ENCODE data around the gene SAMD1. TPM values are rescaled to one million over a fixed set of nuclear protein-coding genes. Genes with fewer than 3 reads are reported as not detected.
A peak's percentile ranks its signal among the peaks of the same experiment; 100 is the strongest.

The SAMD1 gene
- total and polyA plus RNA-seq, 3 donors from 2014 or later = 34.0 to 72.9 (median 50.6) TPM

DNA sequence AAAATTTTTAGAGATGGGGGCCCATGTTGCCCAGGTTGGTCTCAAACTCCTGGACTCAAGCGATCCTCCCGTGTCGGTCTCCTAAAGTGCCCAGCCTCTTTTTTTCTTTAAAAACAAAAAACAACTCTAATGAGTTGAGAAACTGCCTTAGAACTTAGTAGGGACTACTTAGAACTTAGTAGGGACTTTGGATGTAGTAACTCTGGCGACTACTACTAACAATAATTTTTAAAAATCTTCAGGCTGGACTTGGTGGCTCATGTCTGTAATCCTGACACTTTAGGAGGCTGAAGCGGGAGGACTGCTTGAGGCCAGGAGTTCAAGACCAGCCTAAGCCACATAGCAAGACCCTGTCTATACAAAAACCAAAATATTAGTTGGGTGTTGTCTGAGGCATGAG is 4.5 kb downstream of the SAMD1 start:
- no peaks in the 10 kb centered on the region for H3K36me3 ChIP-seq (ENCODE audit: low read depth, missing control alignments)
- WGBS, 2 donors = 62 to 85% methylated on average over 5 of the region's 5 CpGs
- no peaks in the 10 kb centered on the region for H3K9me3 ChIP-seq
- peaks cover 11% of the 10 kb centered on the region for H3K4me1 ChIP-seq
- TF ChIP-seq POLR2A (IDR thresholded peaks at IDR 0.05) = no peak
- TF ChIP-seq, protein P1, sequence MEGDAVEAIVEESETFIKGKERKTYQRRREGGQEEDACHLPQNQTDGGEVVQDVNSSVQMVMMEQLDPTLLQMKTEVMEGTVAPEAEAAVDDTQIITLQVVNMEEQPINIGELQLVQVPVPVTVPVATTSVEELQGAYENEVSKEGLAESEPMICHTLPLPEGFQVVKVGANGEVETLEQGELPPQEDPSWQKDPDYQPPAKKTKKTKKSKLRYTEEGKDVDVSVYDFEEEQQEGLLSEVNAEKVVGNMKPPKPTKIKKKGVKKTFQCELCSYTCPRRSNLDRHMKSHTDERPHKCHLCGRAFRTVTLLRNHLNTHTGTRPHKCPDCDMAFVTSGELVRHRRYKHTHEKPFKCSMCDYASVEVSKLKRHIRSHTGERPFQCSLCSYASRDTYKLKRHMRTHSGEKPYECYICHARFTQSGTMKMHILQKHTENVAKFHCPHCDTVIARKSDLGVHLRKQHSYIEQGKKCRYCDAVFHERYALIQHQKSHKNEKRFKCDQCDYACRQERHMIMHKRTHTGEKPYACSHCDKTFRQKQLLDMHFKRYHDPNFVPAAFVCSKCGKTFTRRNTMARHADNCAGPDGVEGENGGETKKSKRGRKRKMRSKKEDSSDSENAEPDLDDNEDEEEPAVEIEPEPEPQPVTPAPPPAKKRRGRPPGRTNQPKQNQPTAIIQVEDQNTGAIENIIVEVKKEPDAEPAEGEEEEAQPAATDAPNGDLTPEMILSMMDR (IDR thresholded peaks at IDR 0.05) = no peak
- peak overlapping the region in 1 of 2 donors; percentile 14 for H3K4me3 ChIP-seq
- no peak for DNase-seq
- no peaks in the 10 kb centered on the region for H3K27me3 ChIP-seq
- intact Hi-C loops (cut with DNase I; ENCODE audit: low total_unique reads) = no loop called here
- H3K27ac ChIP-seq = no peak overlapping the region

DNA sequence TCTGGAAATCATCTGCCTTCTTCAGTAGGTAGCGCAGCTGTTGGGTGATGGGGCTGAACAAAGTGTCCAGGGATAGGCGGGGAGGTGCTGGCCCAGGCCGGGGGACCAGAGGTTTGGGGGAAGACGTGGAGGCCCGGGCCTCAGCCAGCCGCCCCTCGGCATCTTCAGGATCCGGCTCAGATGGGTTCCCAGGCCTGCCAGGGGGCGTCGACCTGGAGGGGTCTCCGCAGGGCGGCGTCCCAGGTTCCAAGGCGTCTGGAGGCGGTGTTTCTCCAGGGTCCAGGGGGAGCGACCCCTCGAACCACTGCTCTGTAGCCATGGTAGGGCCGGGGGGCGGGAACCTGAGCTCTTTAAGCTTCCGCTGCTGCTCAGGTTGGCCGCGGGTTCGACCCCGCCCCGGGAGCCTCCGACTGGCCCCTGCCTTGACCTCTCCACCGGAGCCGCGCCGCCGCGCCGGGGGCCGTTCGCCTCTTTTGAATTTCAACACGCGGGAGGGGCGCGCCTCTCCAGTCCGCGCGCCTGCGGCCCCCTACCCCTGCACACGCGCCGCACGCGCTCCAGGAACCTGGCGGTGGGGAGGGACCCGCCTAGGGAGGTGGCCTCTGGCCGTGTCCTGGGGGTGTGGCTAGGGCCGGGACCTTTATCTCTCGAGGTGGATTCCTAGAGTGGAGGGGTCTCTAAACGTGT is 5.1 kb downstream of the SAMD1 start, which contains the start of gene C19orf67:
Gene C19orf67, minus strand, starts transcription at position 475 of the 687 bp plus-strand sequence. Its CDS starts 156 bp downstream, at position 319.
- Histone ChIP-seq H3K36me3 (ENCODE audit: low read depth, missing control alignments) (no peaks in the 10 kb centered on the region), H3K4me1 (peaks cover 15% of the 10 kb centered on the region), H3K9me3 (no peaks in the 10 kb centered on the region), H3K27me3 (no peaks in the 10 kb centered on the region), H3K4me3 (peak within 1 kb of the TSS; percentile 7 to 14), H3K27ac (no peak within 1 kb of the TSS)
- 59 to 80% methylated on average over 16 to 50 of the region's 54 CpGs for WGBS, 2 donors
- intact Hi-C loops (cut with DNase I; ENCODE audit: low total_unique reads) = no loop called here
- DNase-seq = no peak
- no peak for TF ChIP-seq POLR2A (IDR thresholded peaks at IDR 0.05)
- TF ChIP-seq, protein P1 (IDR thresholded peaks at IDR 0.05) = no peak

DNA sequence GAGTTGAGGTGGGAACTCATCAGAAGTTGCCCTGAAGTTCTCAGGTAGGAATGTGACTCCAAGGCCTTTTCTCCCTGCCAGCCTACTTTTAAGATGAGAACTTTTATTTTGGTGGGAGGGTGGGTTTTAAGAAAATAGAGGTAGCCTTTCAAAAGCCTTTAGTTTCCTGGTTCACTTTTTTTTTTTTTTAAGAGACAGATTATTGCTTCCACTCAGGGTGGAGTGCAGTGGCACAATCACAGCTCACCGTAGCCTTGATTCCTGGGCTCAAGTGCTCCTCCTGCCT is 7.9 kb downstream of the SAMD1 start:
- no peak overlapping the region for H3K4me3 ChIP-seq

DNA sequence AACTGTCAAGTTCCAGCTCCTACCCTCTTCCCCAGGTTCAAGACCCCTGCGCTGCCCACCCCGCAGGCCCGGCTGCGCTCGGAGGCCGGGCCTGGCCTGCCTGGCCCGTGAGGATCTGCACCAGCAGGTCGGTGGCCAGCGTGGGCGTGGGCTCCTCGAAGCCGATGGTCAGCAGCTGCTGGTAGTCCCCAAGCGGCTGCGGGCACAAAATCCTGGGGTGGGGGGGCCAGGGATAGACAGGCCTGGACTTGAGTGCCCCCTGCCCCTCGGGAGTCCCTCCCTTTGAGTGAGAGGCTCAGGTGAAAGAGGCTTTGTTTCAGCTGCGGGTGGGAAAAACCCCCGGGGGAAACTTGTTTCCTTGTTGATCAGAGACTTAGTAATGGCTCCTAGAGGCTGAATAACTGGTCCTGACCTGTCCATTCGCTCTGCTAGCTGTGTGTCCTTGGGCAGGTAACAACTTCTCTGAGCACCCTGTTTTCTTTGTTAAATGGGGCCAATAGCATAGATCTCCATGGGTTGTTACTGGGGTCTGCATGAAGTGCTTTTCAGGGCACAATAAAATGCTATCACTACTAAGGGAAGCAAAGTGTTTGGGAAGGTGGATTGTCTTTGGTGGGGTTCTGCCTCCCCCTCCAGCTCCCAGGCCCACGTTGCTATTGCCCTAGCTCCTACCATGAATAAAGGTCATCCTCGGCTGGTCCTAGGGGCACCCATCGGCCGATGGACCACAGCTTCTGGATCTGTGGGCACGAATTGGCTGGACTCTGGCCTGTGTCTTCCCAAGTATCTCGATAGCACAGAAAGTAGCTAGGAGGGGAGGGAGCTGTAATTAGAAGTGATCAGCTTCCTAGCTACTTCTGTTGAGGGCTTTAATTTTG is 8.5 kb downstream of the SAMD1 start:
- peak; percentile 51 for DNase-seq
- intact Hi-C loops (cut with DNase I; ENCODE audit: low total_unique reads) = no loop called here
- Histone ChIP-seq H3K4me1 (peaks cover 13% of the 10 kb centered on the region), H3K27ac (peak overlapping the region; percentile 84), H3K4me3 (peak overlapping the region; percentile 67 to 86), H3K36me3 (ENCODE audit: low read depth, missing control alignments) (no peaks in the 10 kb centered on the region), H3K27me3 (no peaks in the 10 kb centered on the region), H3K9me3 (no peaks in the 10 kb centered on the region)
- 15 to 41% methylated on average over 9 to 24 of the region's 24 CpGs for WGBS, 2 donors
- TF ChIP-seq POLR2A (IDR thresholded peaks at IDR 0.05) = no peak
- TF ChIP-seq, protein P1 (IDR thresholded peaks at IDR 0.05) = no peak

More for the DNA sequence above, 7.9 kb downstream of the SAMD1 start:
- 0 to 36% methylated on average over 1 of the region's 1 CpG for WGBS, 2 donors
- Histone ChIP-seq H3K36me3 (ENCODE audit: low read depth, missing control alignments) (no peaks in the 10 kb centered on the region), H3K9me3 (no peaks in the 10 kb centered on the region), H3K27ac (peak overlapping the region in 1 of 2 donors; percentile 84), H3K4me1 (peaks cover 13% of the 10 kb centered on the region), H3K27me3 (no peaks in the 10 kb centered on the region)
- no peak for DNase-seq
- TF ChIP-seq, protein P1 (IDR thresholded peaks at IDR 0.05) = no peak
- TF ChIP-seq POLR2A (IDR thresholded peaks at IDR 0.05) = no peak
- intact Hi-C loops (cut with DNase I; ENCODE audit: low total_unique reads) = no loop called here
